Iris pigment epithelial cell (primary cell): ENCODE results near the gene NCOA7.

ENCODE experiments used
- DNase-seq: peaks from one replicate; pipeline ENCODE4 v3.0.0-alpha.2; 2011; ENCODE audit warnings: low read depth

Gene NCOA7

GRCh38 chr6:125811259-125811658 lies 20.5 kb downstream of the NCOA7 start:
- no peak for DNase-seq

GRCh38 chr6:125812394-125813292 lies 21.9 kb downstream of the NCOA7 start:
- peak; percentile 98 for DNase-seq

- no peak for DNase-seq
Measured at GRCh38 chr6:125814481-125814880, 23.7 kb downstream of the NCOA7 start.

GRCh38 chr6:125815080-125815910 lies 24.5 kb downstream of the NCOA7 start:
- DNase-seq: no peak

DNA sequence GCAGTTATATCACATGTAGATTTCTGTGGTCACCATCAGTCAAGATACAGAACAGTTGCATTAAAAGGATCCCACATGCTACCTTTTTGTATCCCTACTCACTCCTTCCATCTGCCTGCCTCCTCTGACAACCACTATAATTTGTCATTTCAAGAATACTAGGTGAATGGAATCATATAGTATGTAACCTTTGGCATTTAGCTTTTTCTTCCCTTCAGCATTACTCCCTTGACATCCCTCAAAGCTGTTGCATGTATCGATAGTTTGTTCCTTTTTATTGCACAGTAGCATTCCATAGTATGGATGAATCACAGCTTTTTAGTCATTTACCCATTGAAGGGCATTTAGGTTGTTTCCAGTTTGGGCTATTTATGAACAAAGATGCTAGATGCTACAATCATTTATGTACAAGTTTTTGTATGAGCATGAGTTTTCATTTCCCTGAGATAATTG lies 26.1 kb downstream of the NCOA7 start:
- no peak for DNase-seq

GRCh38 chr6:125818225-125818657 lies 27.5 kb downstream of the NCOA7 start:
- no peak for DNase-seq

GRCh38 chr6:125818772-125819260 lies 28.1 kb downstream of the NCOA7 start:
- DNase-seq: no peak

DNA sequence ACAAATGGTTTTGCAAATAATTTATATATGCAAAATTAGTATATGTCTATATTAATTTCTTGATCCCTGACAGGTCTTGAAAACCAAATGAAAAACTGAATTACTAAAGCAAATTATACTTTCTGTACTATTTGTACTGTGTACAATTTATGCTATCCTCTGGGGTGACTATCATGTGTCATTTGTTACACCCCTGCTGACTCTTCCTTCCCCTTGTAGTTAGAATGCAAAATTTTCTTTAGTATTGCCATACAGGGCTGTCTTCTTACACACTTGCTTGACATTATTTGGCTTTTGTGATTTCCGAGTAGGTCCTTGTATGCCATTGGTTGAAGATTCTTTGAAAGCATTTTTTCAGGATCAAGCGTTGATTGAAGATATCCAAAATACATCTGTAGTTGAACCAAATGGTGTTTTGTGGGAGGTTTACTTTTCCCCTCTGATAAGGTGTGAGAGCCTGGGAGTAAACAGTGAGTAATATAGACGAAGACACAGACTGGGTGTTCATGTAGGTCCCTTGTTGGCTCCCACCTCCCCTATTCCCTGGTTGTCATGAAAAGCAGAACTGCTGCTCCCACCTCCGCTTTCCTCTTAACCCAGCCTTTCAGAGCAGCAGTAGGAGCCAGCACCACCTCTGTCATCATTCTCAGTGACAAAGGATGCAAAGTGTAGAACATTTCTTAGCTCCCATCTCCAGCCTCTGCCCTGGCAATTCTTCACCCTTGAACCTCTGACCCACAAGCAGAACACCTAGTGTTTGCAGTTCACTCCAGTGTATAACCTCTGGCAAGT lies 29.0 kb downstream of the NCOA7 start:
- no peak for DNase-seq

- no peak for DNase-seq
Measured at GRCh38 chr6:125821825-125822281, 31.1 kb downstream of the NCOA7 start.

DNA sequence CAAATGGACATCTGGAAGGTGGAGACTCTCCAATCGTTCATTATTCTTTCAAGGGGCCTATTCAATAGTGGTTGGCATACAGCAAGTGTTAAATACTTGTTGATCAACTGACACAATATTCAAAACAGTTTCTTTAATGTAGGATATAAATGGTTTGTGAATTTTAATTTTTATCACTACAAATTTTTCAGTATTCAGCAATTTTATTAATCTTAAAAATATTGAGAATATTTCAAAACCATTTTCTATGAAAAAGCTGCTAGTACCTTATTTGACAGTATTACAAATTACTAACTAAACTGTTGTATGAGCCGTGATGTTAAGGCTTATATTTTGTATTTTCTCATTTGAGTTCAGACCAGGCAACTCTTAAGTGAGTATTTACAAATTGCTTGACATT lies 32.4 kb downstream of the NCOA7 start:
- no peak for DNase-seq

GRCh38 chr6:125824946-125825771 lies 34.4 kb downstream of the NCOA7 start:
- DNase-seq: no peak

DNA sequence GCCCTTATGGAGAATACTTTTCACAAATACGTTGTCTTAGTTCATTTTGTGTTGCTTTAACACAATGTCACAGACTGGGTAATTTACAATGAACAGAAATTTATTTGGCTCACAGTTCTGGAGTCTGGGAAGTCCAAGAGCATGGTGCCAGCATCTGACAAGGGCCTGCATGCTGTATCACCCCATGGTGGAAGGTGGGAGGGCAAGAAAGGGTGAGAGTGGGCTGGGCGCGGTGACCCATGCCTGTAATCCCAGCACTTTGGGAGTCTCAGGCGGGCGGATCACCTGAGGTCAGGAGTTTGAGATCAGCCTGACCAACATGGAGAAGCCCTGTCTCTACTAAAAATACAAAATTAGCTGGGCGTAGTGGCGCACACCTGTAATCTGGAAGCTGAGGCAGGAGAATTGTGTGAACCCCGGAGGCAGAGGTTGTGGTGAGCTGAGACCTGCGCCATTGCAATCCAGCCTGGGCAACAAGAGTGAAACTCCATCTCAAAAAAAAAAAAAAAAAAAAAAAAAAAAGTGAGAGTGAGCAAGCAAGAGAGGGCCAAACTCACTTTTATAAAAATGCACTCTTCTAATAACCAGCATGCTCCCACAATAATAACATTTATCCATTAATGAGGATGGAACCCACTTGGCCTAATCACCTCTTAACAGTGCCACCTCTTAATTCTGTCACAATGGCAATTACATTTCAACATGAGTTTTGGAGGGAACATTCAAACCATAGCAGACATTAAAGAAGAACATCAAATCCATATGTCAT lies 36.1 kb downstream of the NCOA7 start:
- DNase-seq: no peak

DNA sequence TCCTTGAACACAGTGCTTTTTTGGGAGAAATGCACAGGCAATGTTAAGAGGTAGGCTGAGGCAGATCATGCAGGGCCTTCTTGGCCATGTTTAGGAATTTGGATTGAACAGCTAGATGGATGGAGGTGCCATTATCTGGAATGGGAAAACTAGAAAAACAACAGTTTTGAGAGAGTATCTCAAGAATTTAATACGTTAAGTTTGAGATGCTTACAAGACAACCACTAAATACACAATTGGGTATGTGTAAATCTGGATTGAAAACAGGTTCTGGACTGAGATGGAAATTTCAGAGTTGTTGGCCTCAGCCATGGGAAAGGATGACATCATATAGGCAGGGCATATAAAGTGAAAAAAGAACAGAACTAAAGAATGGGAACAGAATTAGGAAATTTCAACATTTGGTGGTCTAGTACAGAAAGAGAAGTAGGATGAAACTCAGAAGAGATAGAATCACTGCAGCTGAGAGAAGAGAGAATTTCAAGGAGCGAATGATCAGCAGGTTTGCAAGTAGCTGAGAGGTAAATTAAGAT lies 37.1 kb downstream of the NCOA7 start:
- no peak for DNase-seq

- DNase-seq: no peak
Measured at GRCh38 chr6:125828476-125829039, 37.8 kb downstream of the NCOA7 start.

GRCh38 chr6:125829433-125829832 lies 38.7 kb downstream of the NCOA7 start:
- no peak for DNase-seq

DNA sequence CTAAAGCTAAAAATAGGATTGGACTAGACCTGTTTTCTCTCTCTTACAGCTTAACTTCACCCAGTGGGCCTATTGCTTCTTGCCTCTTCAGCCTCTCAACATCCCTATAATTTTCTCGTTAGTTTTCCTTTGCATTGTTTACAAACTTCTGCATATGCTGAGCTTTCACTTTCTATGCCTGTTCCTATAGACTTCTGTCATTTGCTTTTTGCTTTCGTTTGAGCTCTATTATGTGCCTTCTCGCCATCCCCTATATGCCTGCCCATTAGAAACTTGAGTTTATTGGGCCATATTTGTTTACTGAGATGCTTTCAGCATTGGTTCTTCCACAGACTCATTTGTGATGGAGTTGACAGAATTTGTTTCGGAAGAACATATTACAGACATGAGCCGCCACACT lies 40.9 kb downstream of the NCOA7 start:
- no peak for DNase-seq

DNA sequence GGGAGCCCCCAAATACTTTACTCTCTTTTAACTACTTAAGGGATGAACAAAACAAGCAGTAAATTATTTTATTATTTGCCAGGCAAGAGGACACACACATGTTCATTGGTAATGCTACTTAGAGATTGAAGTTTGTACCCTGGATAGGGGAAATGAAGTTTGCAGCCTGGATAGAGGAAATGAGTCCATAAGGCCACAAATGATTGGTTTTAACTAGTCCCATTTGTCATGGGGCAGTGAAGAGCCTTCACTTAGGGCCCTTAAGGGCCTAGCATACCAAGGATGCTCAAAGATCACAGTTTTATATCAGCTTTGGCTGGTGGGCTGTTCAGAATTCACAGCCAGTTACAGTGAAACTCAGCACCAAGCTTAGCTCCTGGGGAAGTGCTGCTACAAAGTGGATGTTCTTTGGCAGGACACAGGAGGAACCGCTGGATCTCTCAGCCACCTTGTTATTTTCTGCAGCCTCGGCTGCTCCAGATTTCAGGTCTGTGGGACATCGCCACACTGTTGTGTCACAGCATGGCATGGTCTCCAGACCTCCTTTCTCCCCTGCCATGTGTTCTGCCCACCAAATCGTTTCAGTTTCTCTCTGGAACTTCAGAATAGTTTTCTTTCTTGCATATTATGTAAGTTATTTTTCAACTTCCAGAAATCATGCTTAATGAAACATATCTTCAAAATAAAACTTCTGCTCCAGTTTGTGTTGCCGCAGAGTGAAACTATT lies 41.8 kb downstream of the NCOA7 start:
- DNase-seq: no peak

DNA sequence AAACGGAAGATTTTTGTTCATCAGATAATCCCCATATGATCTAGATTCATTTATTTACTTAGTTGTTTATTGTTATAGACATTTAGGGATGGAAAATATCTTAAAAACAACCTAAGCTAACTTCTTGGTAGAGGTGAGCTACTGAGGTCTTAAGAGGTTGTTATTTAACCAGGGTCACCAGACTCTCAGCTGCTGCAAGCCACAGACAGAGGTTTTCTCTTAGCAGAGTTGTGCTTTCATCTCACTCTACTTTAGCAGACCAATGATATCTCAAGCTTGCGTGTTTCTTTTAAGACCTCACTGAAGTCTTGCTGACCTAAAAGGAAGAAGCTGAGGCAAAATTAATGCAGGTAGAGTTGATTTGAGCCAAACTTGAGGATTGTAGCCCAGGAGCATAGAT lies 43.6 kb downstream of the NCOA7 start:
- DNase-seq: peak; percentile 34

DNA sequence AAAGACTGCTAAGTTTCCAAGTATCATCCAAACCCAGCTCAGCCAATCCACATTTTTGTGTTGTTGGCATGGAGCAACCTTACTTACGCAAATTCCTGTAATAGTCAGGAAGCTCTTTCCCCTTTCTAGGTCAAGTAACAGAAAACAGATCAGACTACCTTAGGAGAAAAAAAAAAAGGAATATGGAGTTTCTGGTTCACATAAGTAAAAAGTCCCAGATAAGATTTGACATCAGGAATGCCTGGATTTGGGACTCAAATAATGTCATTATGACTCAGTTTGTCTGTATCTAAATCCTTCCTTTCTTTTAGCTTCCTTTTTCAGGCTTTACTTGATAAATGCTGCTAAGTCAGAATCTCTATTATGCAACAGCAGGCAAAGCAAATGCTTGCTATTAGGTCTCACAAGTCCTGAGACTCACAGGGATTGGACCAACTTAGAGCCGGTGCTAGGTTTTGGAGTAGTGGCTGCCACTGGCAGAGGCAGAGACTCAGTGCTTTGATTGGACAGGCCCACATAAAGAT lies 44.5 kb downstream of the NCOA7 start:
- peak; percentile 93 for DNase-seq
